ENCODE results near the gene HIVEP2.

HIVEP2 gene

DNA sequence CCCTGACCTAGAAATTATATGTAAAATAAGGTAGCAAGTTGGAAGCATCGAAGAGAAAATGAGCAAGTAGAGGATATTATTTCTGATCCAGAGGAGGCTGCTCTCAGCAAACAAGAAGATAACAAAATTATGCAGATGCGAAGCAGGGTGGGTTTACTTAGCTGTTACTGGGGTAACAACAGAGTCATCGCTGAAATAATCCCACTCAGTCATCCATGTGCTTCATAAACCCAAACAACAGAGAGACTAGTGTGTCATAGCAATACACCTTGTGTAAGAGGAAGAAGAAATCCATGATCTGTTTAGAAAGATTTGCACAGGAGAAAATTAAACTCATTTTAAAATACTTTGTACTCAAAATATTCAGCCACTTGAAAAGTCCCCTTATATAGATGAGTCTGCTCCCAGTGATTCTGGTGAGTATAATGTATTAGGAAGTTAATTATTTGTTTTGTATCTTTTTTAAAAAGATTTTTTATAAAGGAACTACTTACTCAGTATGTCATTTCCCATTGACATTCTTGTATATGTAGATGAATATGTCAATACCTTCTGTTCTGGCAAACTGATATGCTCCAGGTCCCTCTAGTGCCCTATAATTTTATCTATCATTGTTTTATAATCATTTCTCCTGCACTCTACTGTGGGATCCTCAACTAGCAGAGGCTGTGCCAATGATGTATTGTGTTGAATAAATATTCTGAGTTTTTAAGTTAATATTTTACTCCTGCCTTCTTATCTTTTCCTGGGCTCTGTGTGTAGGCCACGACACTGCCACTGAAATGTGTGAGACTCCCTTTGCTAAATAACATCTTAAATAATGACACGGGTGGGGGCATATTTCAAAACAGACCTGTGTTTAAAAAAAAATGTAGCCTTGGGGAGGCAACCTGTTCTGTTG is 8.6 kb upstream of the HIVEP2 start:
- H3K4me3 Mint-ChIP-seq: no peak overlapping the region
- peaks cover 12% of the 10 kb centered on the region for H3K4me1 Mint-ChIP-seq
- no peak for DNase-seq (ENCODE audit: low spot score in 2 of 2)
- peak; percentile 50 for ATAC-seq
- H3K36me3 Mint-ChIP-seq: no peaks in the 10 kb centered on the region
- H3K9me3 Mint-ChIP-seq: no peaks in the 10 kb centered on the region
- no peak overlapping the region for H3K27ac Mint-ChIP-seq

DNA sequence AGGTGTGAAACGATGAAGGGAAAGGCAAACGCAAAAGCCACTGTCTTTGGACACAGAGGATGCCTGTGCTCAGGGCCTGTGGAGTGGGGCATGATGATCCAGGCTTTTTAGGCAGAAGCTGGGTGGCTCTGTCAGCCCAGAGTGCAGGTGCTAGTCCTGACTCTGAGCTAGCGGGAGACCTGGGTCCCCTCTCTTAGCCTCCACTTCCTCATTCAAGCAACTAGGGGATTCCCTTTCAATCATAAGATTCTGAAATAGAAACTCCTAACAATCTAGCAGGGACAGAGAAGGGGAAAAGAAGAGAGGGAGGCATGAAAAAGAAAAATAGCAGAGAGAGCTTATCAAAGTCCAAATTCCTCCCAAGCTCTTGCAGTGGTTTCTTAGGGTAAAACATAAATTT is 7.6 kb upstream of the HIVEP2 start:
- H3K4me1 Mint-ChIP-seq: peaks cover 19% of the 10 kb centered on the region
- no peaks in the 10 kb centered on the region for H3K9me3 Mint-ChIP-seq
- ATAC-seq (no peak), DNase-seq (ENCODE audit: low spot score in 2 of 2) (no peak)
- no peak overlapping the region for H3K4me3 Mint-ChIP-seq
- H3K27ac Mint-ChIP-seq: no peak overlapping the region
- H3K36me3 Mint-ChIP-seq: peaks cover 5% of the 10 kb centered on the region

DNA sequence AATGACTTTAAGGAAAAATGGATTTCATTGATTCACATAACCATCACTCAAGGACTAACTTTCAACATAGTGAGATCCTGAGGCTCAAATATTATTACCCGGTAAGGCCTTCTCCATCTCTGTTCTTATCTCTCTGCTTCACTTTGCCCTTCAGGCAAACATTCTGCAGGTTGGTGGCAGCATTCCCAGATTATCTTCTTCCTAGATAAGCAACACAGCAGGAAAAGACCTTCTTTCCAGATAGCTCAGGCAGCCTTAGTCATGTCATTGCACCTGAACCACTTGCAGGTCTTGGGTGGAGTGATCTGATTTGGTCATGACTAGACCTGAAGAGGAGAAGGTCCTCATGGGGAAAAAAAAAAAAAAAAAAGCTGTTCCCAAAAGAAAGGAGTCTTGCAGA is 5.3 kb upstream of the HIVEP2 start:
- H3K9me3 Mint-ChIP-seq: no peaks in the 10 kb centered on the region
- H3K36me3 Mint-ChIP-seq: peaks cover 28% of the 10 kb centered on the region
- H3K4me3 Mint-ChIP-seq: no peak overlapping the region
- H3K4me1 Mint-ChIP-seq: peaks cover 21% of the 10 kb centered on the region
- H3K27ac Mint-ChIP-seq: no peak overlapping the region
- ATAC-seq (no peak), DNase-seq (ENCODE audit: low spot score in 2 of 2) (no peak)

DNA sequence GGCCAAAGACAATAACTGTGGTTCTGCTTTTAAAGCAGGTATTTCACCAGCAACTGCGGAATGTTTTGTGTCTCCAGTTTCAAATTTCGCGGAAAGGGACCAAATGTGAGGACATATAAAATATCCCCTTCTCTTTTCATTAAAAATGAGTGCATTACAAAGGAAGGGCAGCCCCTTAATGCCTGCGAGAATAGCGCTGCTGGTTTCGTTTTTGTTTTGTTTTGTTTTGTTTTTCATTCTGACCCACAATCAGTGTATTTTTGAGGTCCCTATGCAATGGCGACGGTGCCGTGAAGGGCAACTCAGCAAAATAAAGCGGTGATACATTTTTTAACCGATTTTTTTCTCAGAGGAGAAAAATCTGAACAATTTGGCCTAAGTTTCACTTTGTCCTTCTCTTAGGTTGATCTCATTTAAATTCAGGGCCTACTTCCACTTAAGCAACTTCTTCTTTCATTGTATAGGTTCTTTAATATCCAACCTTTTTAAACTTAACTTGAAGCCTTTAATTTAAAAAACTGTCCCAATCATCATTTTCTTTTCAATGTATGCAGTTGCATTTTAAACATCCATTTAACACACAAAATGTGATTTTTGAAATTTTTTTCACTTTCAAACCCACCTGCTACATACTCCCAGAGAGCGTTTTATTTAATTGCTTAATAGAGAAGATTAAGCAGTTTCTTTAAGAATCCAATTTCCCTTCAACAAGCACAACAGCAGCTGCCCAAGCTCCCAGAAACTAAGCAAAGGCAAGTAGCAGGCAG is 2.9 kb upstream of the HIVEP2 start:
- DNase-seq (ENCODE audit: low spot score in 2 of 2) (no peak), ATAC-seq (peak; percentile 38)
- no peaks in the 10 kb centered on the region for H3K9me3 Mint-ChIP-seq
- H3K27ac Mint-ChIP-seq: peak overlapping the region; percentile 99
- H3K4me1 Mint-ChIP-seq: peaks cover 36% of the 10 kb centered on the region
- peak overlapping the region; percentile 97 for H3K4me3 Mint-ChIP-seq
- peaks cover 46% of the 10 kb centered on the region for H3K36me3 Mint-ChIP-seq

DNA sequence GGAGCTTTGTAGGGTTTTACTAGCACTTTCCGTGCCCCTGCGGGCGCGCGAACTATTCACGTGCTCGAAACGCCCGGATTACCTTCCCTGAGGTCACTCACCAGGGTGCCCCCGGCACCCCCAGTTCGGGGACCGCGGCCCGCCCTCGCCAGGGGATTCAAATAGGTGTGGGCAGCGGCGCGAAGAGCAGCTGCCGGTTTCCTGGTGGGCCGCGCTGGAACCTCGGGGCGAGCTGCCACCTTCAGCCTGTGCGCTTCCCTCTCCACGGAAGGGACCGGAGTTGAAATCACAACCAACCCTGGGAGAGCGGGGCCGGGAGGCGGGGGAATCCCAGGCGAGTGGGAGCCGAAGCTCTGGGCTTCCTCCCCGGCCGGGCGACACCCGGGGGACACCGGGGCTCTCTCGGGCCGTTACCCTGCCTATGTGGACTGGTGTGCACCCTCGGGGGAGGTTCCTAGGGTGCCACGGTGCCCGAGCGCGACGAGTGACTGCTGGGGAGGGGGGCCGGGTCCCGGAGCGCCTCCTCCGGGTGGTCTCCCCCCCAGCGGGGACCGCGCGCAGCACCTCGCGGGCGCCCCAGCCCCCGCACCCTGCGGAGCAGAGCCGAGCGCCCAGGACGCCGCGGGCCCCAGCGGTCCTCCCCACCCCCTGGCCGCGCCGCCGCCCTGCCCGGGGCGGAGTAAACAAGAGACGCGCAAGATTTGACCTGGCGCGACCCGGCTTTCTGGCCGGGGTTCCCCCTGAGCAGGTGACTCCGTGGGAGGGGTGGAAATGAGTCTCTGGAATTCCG is 2.1 kb upstream of the HIVEP2 start:
- H3K9me3 Mint-ChIP-seq: no peaks in the 10 kb centered on the region
- DNase-seq (ENCODE audit: low spot score in 2 of 2) (peak; percentile 76 to 94), ATAC-seq (peak; percentile 72)
- peaks cover 36% of the 10 kb centered on the region for H3K4me1 Mint-ChIP-seq
- H3K27ac Mint-ChIP-seq: peak overlapping the region; percentile 99
- H3K4me3 Mint-ChIP-seq: peak overlapping the region; percentile 97
- H3K36me3 Mint-ChIP-seq: peaks cover 46% of the 10 kb centered on the region

DNA sequence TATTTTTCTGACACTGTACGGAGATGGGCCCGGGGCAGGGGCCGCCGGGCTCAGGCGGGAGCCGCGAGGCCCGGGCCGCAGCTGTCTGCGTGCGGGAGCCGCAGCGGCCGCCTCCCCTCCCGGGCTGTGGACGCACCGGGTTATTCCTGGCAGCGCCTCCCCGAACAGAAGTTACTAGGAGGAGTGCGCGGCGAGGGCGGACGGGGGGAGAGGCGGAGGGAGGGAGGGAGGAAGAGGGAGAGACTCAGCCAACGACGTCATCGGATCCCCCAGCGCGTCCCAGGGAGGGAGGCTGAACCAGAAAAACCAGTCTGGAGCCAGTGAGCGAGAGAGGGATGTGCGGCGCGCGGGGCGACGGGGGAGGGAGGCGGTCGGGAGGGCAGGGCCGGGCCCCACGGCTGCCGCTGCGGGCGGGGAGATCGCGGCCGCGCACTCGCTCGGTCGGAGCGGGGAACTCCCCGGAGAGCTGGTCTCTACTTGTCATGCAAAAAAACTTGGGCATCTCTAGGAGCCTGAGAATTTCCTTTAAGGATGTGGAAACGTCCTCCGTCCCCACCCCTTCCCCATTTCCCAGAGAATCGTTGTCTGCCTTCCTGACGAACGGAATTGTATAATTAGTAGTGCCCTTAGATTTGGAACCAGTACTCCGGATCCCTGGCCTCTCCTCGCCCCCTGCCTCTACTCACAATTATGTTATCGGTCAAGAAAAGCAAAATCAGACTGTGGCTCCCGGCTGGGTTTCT is 1.4 kb upstream of the HIVEP2 start:
- Mint-ChIP-seq H3K9me3 (no peaks in the 10 kb centered on the region), H3K27ac (peak overlapping the region; percentile 99), H3K4me3 (peak overlapping the region; percentile 97), H3K4me1 (peaks cover 42% of the 10 kb centered on the region), H3K36me3 (peaks cover 46% of the 10 kb centered on the region)
- DNase-seq (ENCODE audit: low spot score in 2 of 2) (peak; percentile 69 to 91), ATAC-seq (peak; percentile 54)

DNA sequence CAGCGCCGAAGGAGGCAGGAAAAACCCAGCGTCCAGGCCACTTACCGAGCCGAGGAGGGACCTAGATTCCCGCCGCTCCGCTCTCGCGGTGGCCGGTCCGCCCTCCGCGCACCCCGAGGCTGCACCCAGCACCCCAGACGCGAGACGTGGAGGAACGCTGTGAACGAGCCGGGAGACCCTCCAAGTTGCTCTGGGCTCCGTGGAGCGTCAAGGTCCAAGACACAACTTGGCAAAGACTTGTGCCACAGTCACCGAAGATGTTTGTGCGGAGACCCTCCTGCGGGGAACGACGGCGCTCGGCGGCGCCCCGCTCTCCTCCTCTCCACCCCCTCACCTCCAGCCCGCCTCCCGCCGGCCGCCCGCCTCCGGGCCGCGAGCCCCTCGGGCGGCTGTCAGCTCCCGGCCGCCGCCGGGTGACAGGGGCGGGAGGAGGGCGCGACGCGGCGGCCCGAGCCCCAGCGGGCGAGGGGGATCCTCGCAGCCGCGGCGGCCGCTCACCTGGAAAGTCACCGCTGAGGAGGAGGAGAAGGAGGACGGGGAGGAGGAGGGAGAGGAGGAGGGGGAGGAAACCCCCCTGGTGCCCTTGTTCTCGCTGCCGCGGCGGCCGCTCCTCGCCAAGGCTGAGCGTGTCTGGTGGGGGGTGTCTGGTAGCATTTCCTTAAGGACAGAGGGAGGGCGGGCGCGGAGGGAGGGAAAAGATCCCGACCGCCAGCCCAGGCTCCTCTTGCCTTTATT is 637 bp upstream of the HIVEP2 start:
- H3K27ac Mint-ChIP-seq: peak overlapping the region; percentile 99

DNA sequence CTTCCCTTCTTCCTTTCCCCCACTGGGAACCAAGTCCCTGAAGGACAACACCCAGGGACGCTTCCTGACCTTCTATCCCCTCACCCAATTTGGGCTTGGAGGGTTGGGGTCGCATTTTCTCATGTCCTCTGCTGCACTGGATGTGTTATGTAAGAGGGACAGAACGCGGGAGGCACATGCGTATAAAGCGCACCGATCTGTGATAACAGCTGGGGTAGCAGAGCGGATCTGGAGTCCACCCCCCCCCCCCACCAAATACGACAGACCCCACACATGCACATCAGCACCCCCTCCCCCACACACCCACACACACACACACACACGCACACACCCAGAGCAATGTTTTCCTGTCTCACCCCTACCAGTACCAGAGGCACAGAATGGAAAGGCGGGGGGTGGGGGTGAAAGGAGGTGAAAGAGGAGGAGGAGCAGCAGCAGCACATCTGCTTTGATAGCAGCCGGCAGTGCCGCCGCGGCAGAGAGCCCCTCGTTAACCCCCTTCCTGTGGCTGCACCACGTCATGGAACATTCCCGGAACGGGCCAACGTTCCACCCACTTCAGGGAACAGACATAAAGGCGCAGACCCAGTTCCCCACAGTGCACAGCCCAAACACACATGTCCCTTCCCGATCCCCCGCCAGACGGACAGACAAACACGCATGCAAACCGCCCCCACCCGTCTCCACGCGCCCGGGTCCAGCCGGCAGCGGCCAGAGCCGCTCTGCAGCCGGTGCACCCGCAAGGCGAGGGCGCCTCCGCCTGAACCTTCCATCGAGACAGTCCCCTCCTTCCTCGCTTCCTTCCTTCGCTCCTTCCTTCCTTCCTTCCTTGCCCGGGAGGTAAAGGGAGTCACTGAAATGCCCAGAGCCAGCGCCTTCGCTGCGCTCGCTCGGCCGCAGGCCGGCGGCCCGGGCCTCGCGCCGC is 590 bp downstream of the HIVEP2 start:
- Mint-ChIP-seq H3K27ac (peak overlapping the region; percentile 99), H3K4me3 (peak overlapping the region; percentile 97), H3K4me1 (peaks cover 57% of the 10 kb centered on the region), H3K36me3 (peaks cover 56% of the 10 kb centered on the region), H3K9me3 (no peaks in the 10 kb centered on the region)
- peak; percentile 55 for ATAC-seq
- peak; percentile 83 to 97 for DNase-seq (ENCODE audit: low spot score in 2 of 2)

More for the DNA sequence above, 637 bp upstream of the HIVEP2 start:
- DNase-seq (ENCODE audit: low spot score in 2 of 2) (peak; percentile 64 to 91), ATAC-seq (peak; percentile 6)
- Mint-ChIP-seq H3K4me1 (peaks cover 50% of the 10 kb centered on the region), H3K36me3 (peaks cover 52% of the 10 kb centered on the region), H3K4me3 (peak overlapping the region; percentile 97), H3K9me3 (no peaks in the 10 kb centered on the region)

DNA sequence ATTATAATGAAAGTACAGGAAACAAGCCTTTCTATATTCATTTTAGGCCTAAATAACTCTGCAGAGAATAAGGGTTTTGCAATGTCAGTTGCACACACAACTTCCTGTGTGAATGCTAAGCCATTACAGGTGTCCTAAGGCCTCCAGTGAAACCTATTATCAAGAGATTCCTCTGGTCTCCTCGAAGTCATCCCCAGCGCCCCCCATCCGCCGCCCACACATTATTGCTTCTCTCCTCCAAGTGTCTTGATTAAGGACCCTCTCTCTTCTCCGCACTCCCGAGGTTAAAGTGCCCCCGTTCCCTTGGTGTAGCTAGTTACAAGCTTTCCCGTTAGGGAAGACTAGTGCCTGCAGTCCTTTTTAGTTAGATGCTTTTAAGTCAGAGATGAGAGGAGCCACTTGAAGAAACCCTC is 1.3 kb downstream of the HIVEP2 start:
- H3K4me1 Mint-ChIP-seq: peaks cover 62% of the 10 kb centered on the region
- ATAC-seq: no peak
- H3K27ac Mint-ChIP-seq: peak overlapping the region; percentile 99
- peak overlapping the region; percentile 97 for H3K4me3 Mint-ChIP-seq
- DNase-seq (ENCODE audit: low spot score in 2 of 2): peak; percentile 38 to 81
- H3K36me3 Mint-ChIP-seq: peaks cover 60% of the 10 kb centered on the region
- no peaks in the 10 kb centered on the region for H3K9me3 Mint-ChIP-seq

DNA sequence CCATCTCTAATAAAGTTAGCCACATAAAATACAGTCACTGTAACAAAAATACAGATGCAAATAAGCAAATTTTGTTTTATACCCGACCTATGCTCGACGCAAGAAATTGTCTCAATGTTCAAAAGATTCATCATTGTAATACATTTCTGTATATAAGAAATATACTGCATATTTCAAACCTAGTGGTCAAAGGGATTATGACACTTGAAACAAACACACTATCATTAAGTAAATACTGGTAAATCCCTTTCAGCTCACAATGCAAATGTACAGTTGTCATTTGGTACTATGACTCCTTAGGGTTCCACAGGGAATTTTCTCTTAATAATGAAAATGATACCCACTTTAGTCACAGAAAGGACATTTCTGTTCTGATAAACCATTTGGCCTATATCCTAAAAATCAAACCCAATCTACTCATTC is 2.2 kb downstream of the HIVEP2 start:
- H3K4me3 Mint-ChIP-seq: peak overlapping the region; percentile 97
- peaks cover 60% of the 10 kb centered on the region for H3K36me3 Mint-ChIP-seq
- H3K9me3 Mint-ChIP-seq: no peaks in the 10 kb centered on the region
- peak overlapping the region; percentile 99 for H3K27ac Mint-ChIP-seq
- ATAC-seq: no peak
- H3K4me1 Mint-ChIP-seq: peaks cover 65% of the 10 kb centered on the region
- no peak for DNase-seq (ENCODE audit: low spot score in 2 of 2)

DNA sequence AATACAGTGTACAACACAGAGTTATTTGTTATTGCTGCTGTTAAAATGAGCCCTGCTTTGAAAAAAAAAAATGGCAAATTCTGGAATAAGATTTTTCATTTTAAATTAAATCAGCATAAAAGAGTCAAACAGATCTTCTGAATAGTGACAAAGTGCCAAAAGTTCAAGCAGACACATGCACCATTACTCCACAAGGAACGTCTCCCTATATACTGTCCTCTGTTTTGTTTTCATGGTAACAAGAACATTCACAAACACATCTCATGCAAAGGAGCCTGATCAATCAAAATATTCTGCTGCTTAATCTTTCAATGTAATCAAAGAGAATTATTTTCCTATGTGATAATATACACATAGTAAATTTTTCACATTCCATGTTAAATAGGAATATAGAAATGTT is 2.7 kb downstream of the HIVEP2 start:
- Mint-ChIP-seq H3K9me3 (no peaks in the 10 kb centered on the region), H3K4me1 (peaks cover 64% of the 10 kb centered on the region), H3K36me3 (peaks cover 60% of the 10 kb centered on the region), H3K27ac (peak overlapping the region; percentile 99), H3K4me3 (peak overlapping the region; percentile 97)
- ATAC-seq: no peak
- no peak for DNase-seq (ENCODE audit: low spot score in 2 of 2)

DNA sequence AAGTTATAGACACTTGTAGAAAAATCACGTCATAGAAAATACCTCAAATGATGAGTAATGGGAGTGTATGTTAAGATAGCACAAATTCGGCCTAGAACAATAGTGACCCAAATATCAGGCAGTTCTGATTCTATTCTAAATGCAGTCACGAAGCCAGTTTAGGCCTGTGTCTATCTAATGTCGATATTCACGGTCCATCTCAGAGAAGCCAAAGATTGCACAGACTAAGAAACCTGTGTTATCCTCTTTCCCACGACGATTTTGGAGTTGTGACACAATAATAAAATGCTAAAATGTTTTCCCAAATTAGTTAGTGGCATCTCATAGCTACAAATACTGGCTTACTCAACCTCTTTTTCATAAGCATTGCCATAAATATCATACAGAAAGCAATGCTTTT is 4.0 kb downstream of the HIVEP2 start:
- Mint-ChIP-seq H3K4me3 (peak overlapping the region; percentile 97), H3K36me3 (peaks cover 60% of the 10 kb centered on the region), H3K9me3 (no peaks in the 10 kb centered on the region), H3K4me1 (peaks cover 67% of the 10 kb centered on the region), H3K27ac (peak overlapping the region; percentile 99)
- DNase-seq (ENCODE audit: low spot score in 2 of 2): no peak
- ATAC-seq: no peak

DNA sequence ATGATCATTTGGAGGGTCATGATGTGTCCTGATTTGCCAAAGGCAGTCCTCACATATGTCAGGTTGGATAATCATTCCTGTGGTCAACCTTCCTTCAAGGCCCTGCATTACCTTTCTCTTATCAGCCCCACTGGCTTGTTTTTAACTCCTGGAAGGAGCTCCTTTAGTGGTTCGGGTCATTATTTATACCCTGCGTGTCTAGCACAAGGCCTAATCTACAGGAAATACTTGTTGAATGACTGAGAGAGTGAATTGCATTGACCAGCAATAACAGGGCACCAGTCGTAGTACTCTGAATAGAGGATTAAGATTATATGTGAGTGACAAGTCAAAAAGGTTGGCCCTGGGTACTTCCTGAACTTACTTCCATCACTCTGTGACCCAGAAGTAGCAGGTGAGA is 4.5 kb downstream of the HIVEP2 start:
- no peak for ATAC-seq
- peak overlapping the region; percentile 97 for H3K4me3 Mint-ChIP-seq

More for the DNA sequence above, 4.5 kb downstream of the HIVEP2 start:
- no peak for DNase-seq (ENCODE audit: low spot score in 2 of 2)
- Mint-ChIP-seq H3K36me3 (peaks cover 59% of the 10 kb centered on the region), H3K9me3 (no peaks in the 10 kb centered on the region), H3K27ac (peak overlapping the region; percentile 99), H3K4me1 (peaks cover 73% of the 10 kb centered on the region)

Measured in stimulated activated effector memory CD8-positive, alpha-beta T cell treated with anti-CD3 and anti-CD28 coated beads, Interleukin-12 subunit alpha, Interleukin-12 subunit beta, amount 100 ng/mL, for 72 hours (primary cell).